ENCODE measurements around the gene ATP8A1.

GRCh38 chr4:42519803-42520417, 137.0 kb downstream of the ATP8A1 start:
- TF ChIP-seq CTCF (conservative IDR thresholded peaks at IDR 0.05; ENCODE audit: low read length): peak; percentile 88
- no peak for TF ChIP-seq EZH2phosphoT487 (IDR thresholded peaks at IDR 0.05; ENCODE audit: borderline replicate concordance, low read depth, low read length)
